GM12865 (cell line): Measurements from ENCODE around the gene VGLL4.

ENCODE experiments used
- DNase-seq: peaks from one replicate; pipeline ENCODE4 v3.0.0; 2010; ENCODE audit warnings: low read depth
- H3K4me3 ChIP-seq: 2 replicates; pipeline ENCODE4 v1.5.1; 2011; ENCODE audit warnings: mild to moderate bottlenecking, low read depth, low read length, control low read depth
- TF ChIP-seq, protein P1 (sequence below): IDR thresholded peaks from 2 replicates; pipeline ENCODE4 v1.5.1; 2011; ENCODE audit warnings: low read length, control low read depth, low read depth, inconsistent platforms; ENCODE audit not compliant: insufficient read depth; ENCODE audit errors: missing control alignments

The VGLL4 gene

GRCh38 chr3:11544412-11545181 is 99.1 kb downstream of the VGLL4 start:
- no peak for DNase-seq
- no peak overlapping the region for H3K4me3 ChIP-seq
- TF ChIP-seq, protein P1, sequence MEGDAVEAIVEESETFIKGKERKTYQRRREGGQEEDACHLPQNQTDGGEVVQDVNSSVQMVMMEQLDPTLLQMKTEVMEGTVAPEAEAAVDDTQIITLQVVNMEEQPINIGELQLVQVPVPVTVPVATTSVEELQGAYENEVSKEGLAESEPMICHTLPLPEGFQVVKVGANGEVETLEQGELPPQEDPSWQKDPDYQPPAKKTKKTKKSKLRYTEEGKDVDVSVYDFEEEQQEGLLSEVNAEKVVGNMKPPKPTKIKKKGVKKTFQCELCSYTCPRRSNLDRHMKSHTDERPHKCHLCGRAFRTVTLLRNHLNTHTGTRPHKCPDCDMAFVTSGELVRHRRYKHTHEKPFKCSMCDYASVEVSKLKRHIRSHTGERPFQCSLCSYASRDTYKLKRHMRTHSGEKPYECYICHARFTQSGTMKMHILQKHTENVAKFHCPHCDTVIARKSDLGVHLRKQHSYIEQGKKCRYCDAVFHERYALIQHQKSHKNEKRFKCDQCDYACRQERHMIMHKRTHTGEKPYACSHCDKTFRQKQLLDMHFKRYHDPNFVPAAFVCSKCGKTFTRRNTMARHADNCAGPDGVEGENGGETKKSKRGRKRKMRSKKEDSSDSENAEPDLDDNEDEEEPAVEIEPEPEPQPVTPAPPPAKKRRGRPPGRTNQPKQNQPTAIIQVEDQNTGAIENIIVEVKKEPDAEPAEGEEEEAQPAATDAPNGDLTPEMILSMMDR: no peak

- TF ChIP-seq, protein P1: no peak
- DNase-seq: no peak
- H3K4me3 ChIP-seq: no peak overlapping the region
These were observed 99.7 kb downstream of the VGLL4 start for GRCh38 chr3:11543948-11544387.

DNA sequence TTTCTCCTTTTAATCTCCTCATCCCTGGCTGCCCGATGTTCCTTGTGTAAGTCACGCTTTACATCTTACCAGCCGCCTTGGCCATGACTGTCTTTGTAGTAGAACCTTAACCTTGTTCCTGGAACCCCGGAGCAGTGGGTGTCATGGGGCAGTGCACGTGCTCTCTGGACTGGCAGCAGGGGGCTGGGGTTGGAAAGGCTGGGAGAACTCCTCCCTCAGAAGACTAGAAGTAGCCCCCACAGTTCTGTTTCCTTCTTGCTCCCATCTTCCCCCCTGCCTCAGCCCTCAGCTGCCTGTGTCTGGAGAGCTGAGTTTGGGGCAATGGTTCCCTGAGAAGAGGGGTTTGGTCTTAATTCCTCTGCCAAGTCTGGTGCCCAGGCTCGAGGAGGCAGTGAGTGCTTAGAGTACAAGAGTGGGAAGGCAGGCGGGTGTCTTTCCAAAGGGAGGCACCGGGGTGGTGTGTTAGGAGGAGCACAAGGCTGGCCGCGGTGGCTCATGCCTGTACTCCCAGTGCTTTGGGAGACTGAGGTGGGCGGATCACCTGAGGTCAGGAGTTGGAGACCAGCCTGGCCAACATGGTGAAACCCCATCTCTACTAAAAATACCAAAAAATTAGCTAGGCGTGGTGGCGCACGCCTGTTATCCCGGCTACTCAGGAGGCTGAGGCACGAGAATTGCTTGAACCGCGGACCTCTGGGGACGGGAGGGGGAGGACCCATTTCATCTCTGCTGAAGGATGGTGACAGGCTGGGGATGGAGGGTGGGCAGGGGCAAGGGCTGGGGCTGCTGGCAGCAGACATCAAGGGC is 100.4 kb downstream of the VGLL4 start:
- TF ChIP-seq, protein P1: no peak
- no peak for DNase-seq

GRCh38 chr3:11542551-11542950 is 101.2 kb downstream of the VGLL4 start:
- TF ChIP-seq, protein P1: no peak
- no peak overlapping the region for H3K4me3 ChIP-seq
- no peak for DNase-seq

More for the DNA sequence above, 100.4 kb downstream of the VGLL4 start:
- H3K4me3 ChIP-seq: no peak overlapping the region

DNA sequence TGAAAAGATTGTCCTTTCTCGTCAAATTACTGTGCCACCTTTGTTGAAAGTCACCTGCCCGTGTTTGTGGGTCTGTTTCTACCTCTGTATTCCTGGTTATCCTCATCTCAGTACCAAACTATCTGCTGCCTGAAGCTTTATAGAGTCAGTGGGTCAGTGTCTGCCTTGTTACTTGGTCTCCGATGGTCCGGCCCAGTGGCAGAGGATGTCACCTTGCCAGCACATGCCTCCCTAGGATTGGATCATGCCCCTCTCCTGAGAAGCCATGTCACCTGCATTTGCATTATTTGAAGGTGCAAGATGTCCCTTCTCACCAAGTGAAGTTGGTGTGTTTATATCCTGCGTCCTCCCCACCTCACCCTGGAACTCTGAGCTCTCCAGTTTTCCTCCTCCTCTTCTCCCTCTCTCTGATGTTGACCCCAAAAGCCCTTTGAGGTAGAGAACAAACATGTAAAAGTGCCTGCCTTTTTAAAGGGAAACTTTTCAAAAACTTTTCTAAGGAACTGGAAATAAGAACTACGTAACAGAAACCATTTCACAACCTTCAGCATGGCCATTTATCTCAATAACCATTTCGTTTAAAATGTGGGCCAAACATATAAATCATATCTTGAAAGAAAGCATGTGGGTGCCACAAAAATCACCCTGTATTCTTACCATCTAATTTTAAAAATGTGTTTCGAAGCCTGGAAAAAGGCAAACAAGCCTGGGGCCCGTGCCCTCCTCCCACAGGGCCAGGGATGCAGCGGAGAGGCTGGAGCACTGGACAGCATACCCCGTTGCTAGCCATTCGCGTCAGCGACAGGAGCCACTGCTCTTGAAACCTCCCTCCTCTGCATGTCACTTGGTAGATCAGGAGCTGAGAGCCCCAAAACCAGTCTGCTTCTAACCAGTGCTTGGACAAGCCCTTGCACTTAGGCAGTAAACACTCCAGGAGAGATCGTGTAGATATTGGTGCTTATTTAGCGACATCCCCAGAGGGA is 102.1 kb downstream of the VGLL4 start:
- no peak for DNase-seq
- TF ChIP-seq, protein P1: no peak
- no peak overlapping the region for H3K4me3 ChIP-seq

DNA sequence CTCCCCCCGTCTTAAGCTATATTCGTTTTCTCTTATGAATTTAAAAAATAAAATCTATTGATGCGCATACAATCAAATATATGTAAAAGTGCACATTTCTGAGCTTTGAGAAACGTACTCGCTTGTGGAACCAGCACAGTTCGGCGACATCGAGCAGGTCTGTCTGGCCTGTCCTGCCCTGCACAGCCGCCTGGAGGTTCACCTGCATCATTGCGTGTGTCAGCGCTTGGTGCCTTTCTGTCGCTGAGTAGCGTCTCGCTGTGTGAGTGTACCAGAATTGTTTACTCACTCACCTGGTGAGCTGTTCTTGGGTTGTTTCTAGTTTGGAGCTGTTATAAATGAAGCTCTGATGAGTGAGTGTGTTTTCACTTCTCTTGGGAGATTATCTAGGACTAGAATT is 104.0 kb downstream of the VGLL4 start:
- TF ChIP-seq, protein P1: no peak
- H3K4me3 ChIP-seq: no peak overlapping the region
- no peak for DNase-seq
